Calu3 (cell line): ENCODE results near the gene PNMA6E. TPM values are rescaled to one million over a fixed set of nuclear protein-coding genes. Genes with fewer than 3 reads are reported as not detected.

Experiments used
- BruUV-seq: library from RNA; stranded (reverse); fragments of 400-500 nt; replicated peaks from 2 replicates; lab custom pipeline; 2021; lab: Mats Ljungman, UMichigan
- CTCF ChIA-PET: fragments of 300-600 bp; sonication (Branson Sonifier 250); formaldehyde crosslinking; loops from one replicate; lab custom pipeline; 2022; ENCODE audit warnings: antibody characterized with exemption; lab: Charles Lee
- DNase-seq: peaks from one replicate; pipeline ENCODE4 v3.0.0; 2022
- H3K27ac Mint-ChIP-seq: one replicate; pipeline ENCODE4 v1.8.0; 2022; ENCODE audit warnings: mixed read lengths; ENCODE audit not compliant: unreplicated experiment
- H3K27me3 Mint-ChIP-seq: one replicate; pipeline ENCODE4 v1.8.0; 2022; ENCODE audit warnings: mixed read lengths; ENCODE audit not compliant: unreplicated experiment
- H3K36me3 Mint-ChIP-seq: one replicate; pipeline ENCODE4 v1.8.0; 2022; ENCODE audit warnings: mild to moderate bottlenecking, moderate library complexity, mixed read lengths; ENCODE audit not compliant: insufficient read depth, unreplicated experiment
- H3K4me1 Mint-ChIP-seq: one replicate; pipeline ENCODE4 v1.8.0; 2022; ENCODE audit warnings: mild to moderate bottlenecking, low read depth, mixed read lengths; ENCODE audit not compliant: unreplicated experiment
- H3K4me3 Mint-ChIP-seq: one replicate; pipeline ENCODE4 v1.8.0; 2022; ENCODE audit warnings: mild to moderate bottlenecking, low read depth, moderate library complexity, mixed read lengths; ENCODE audit not compliant: unreplicated experiment
- H3K9me3 Mint-ChIP-seq: one replicate; pipeline ENCODE4 v1.8.0; 2022; ENCODE audit warnings: low read depth, mixed read lengths; ENCODE audit not compliant: unreplicated experiment
- CTCF ChIP-seq: fragments of 200-600 bp; IDR thresholded peaks from one replicate; pipeline ENCODE4 v1.8.0; 2022; ENCODE audit warnings: antibody characterized with exemption; ENCODE audit not compliant: unreplicated experiment
- intact Hi-C: fragments of 100-400 bp; cut with micrococcal nuclease; formaldehyde crosslinking; loops from one replicate; pipeline ENCODE4 v1.10.0; 2022; ENCODE audit not compliant: unreplicated experiment
- total RNA-seq: library from RNA; stranded (reverse); gene quantifications from 2 replicates; pipeline ENCODE4 v1.2.3, GENCODE V29; 2022

PNMA6E gene
- total RNA-seq, 1 experiment from 2014 or later = not detected

- Mint-ChIP-seq H3K4me1 (no peaks in the 10 kb centered on the region), H3K27ac (no peak overlapping the region), H3K4me3 (no peak overlapping the region), H3K36me3 (peaks cover 13% of the 10 kb centered on the region), H3K9me3 (no peaks in the 10 kb centered on the region), H3K27me3 (no peaks in the 10 kb centered on the region)
- no TSS peak for BruUV-seq
- DNase-seq = no peak
- intact Hi-C loops = no loop called here
- CTCF ChIA-PET = no interaction called here
- TF ChIP-seq CTCF = no peak
Observed at GRCh38 chrX:153448556-153449367, 47.6 kb upstream of the PNMA6E start.

GRCh38 chrX:153447581-153447960, 46.4 kb upstream of the PNMA6E start:
- CTCF ChIA-PET = no interaction called here
- Mint-ChIP-seq H3K36me3 (peaks cover 17% of the 10 kb centered on the region), H3K27ac (no peak overlapping the region), H3K27me3 (no peaks in the 10 kb centered on the region), H3K4me1 (no peaks in the 10 kb centered on the region), H3K9me3 (no peaks in the 10 kb centered on the region), H3K4me3 (no peak overlapping the region)
- intact Hi-C loops = no loop called here
- no peak for TF ChIP-seq CTCF
- BruUV-seq = no TSS peak
- no peak for DNase-seq

GRCh38 chrX:153446950-153447580, 45.9 kb upstream of the PNMA6E start:
- CTCF ChIA-PET = no interaction called here

GRCh38 chrX:153446636-153446936, 45.4 kb upstream of the PNMA6E start:
- no peaks in the 10 kb centered on the region for H3K9me3 Mint-ChIP-seq
- no TSS peak for BruUV-seq
- no peak overlapping the region for H3K27ac Mint-ChIP-seq
- DNase-seq = no peak
- TF ChIP-seq CTCF = no peak
- CTCF ChIA-PET = no interaction called here
- H3K4me1 Mint-ChIP-seq = no peaks in the 10 kb centered on the region
- intact Hi-C loops = no loop called here
- peaks cover 17% of the 10 kb centered on the region for H3K36me3 Mint-ChIP-seq
- no peak overlapping the region for H3K4me3 Mint-ChIP-seq
- H3K27me3 Mint-ChIP-seq = no peaks in the 10 kb centered on the region

More at GRCh38 chrX:153446950-153447580, 45.9 kb upstream of the PNMA6E start:
- H3K4me3 Mint-ChIP-seq = no peak overlapping the region
- H3K27ac Mint-ChIP-seq = no peak overlapping the region
- no peaks in the 10 kb centered on the region for H3K9me3 Mint-ChIP-seq
- no peak for TF ChIP-seq CTCF
- peaks cover 17% of the 10 kb centered on the region for H3K36me3 Mint-ChIP-seq
- no peaks in the 10 kb centered on the region for H3K4me1 Mint-ChIP-seq
- DNase-seq = no peak
- BruUV-seq = no TSS peak
- intact Hi-C loops = no loop called here
- H3K27me3 Mint-ChIP-seq = no peaks in the 10 kb centered on the region
